Stimulated activated effector memory CD8-positive, alpha-beta T cell treated with anti-CD3 and anti-CD28 coated beads, Interleukin-12 subunit alpha, Interleukin-12 subunit beta, amount 100 ng/mL, for 72 hours (primary cell): Measurements from ENCODE around the gene LMO7.

Experiments used
- ATAC-seq: fragments of 150-1000 bp; cut with Tn5 transposase; 2 replicates; pipeline ENCODE4 v1.10.0; 2021
- DNase-seq, 2 donors: peaks; one replicate each; pipeline ENCODE4 v3.0.0; 2021 to 2022; ENCODE audit warnings: low spot score in 2 of 2
- H3K27ac Mint-ChIP-seq: one replicate; pipeline ENCODE4 v1.8.0; 2022; ENCODE audit warnings: mild to moderate bottlenecking, mixed read lengths
- H3K36me3 Mint-ChIP-seq: one replicate; pipeline ENCODE4 v1.8.0; 2022; ENCODE audit warnings: mild to moderate bottlenecking, mixed read lengths
- H3K4me1 Mint-ChIP-seq: one replicate; pipeline ENCODE4 v1.8.0; 2022; ENCODE audit warnings: mixed read lengths
- H3K4me3 Mint-ChIP-seq: one replicate; pipeline ENCODE4 v1.8.0; 2022; ENCODE audit warnings: mild to moderate bottlenecking, mixed read lengths
- H3K9me3 Mint-ChIP-seq: one replicate; pipeline ENCODE4 v1.8.0; 2022; ENCODE audit warnings: mixed read lengths

Gene LMO7

GRCh38 chr13:75635828-75636435 is at the start of gene LMO7:
Gene LMO7 (plus strand): TSS chr13:75636330. CDS start chr13:75636658, 328 bp downstream.
- DNase-seq: peak; percentile 35 to 71
- Mint-ChIP-seq H3K4me1 (peaks cover 13% of the 10 kb centered on the region), H3K9me3 (no peaks in the 10 kb centered on the region), H3K36me3 (no peaks in the 10 kb centered on the region), H3K4me3 (peak within 1 kb of the TSS; percentile 69), H3K27ac (peak within 1 kb of the TSS; percentile 48)
- peak; percentile 77 for ATAC-seq

GRCh38 chr13:75587679-75588078 is 48.5 kb upstream of the LMO7 start:
- Mint-ChIP-seq H3K36me3 (peaks cover 13% of the 10 kb centered on the region), H3K4me1 (no peaks in the 10 kb centered on the region), H3K4me3 (no peak overlapping the region), H3K9me3 (peaks cover 3% of the 10 kb centered on the region), H3K27ac (no peak overlapping the region)
- DNase-seq (no peak), ATAC-seq (no peak)

GRCh38 chr13:75596657-75597182 is 39.4 kb upstream of the LMO7 start:
- H3K27ac Mint-ChIP-seq: peak overlapping the region; percentile 17
- H3K36me3 Mint-ChIP-seq: peaks cover 28% of the 10 kb centered on the region

GRCh38 chr13:75600371-75600770 is 35.8 kb upstream of the LMO7 start:
- H3K9me3 Mint-ChIP-seq: no peaks in the 10 kb centered on the region
- H3K27ac Mint-ChIP-seq: no peak overlapping the region
- H3K4me1 Mint-ChIP-seq: no peaks in the 10 kb centered on the region
- ATAC-seq (no peak), DNase-seq (no peak)
- peaks cover 29% of the 10 kb centered on the region for H3K36me3 Mint-ChIP-seq
- no peak overlapping the region for H3K4me3 Mint-ChIP-seq

More at GRCh38 chr13:75596657-75597182, 39.4 kb upstream of the LMO7 start:
- H3K4me1 Mint-ChIP-seq: no peaks in the 10 kb centered on the region
- H3K4me3 Mint-ChIP-seq: no peak overlapping the region
- DNase-seq (no peak), ATAC-seq (no peak)
- no peaks in the 10 kb centered on the region for H3K9me3 Mint-ChIP-seq

GRCh38 chr13:75603038-75603437 is 33.1 kb upstream of the LMO7 start:
- ATAC-seq (no peak), DNase-seq (no peak)
- Mint-ChIP-seq H3K9me3 (no peaks in the 10 kb centered on the region), H3K36me3 (peaks cover 31% of the 10 kb centered on the region), H3K27ac (no peak overlapping the region), H3K4me3 (no peak overlapping the region), H3K4me1 (peaks cover 5% of the 10 kb centered on the region)

GRCh38 chr13:75607447-75607846 is 28.7 kb upstream of the LMO7 start:
- peaks cover 20% of the 10 kb centered on the region for H3K36me3 Mint-ChIP-seq
- no peak overlapping the region for H3K27ac Mint-ChIP-seq
- H3K4me1 Mint-ChIP-seq: peaks cover 5% of the 10 kb centered on the region
- no peak for DNase-seq
- H3K9me3 Mint-ChIP-seq: no peaks in the 10 kb centered on the region
- no peak for ATAC-seq
- no peak overlapping the region for H3K4me3 Mint-ChIP-seq

GRCh38 chr13:75610466-75610865 is 25.7 kb upstream of the LMO7 start:
- H3K27ac Mint-ChIP-seq: no peak overlapping the region
- H3K4me1 Mint-ChIP-seq: peaks cover 5% of the 10 kb centered on the region
- H3K4me3 Mint-ChIP-seq: no peak overlapping the region

GRCh38 chr13:75612354-75612753 is 23.8 kb upstream of the LMO7 start:
- Mint-ChIP-seq H3K4me1 (no peaks in the 10 kb centered on the region), H3K36me3 (no peaks in the 10 kb centered on the region), H3K9me3 (no peaks in the 10 kb centered on the region), H3K27ac (no peak overlapping the region), H3K4me3 (no peak overlapping the region)
- ATAC-seq (no peak), DNase-seq (no peak)

More at GRCh38 chr13:75610466-75610865, 25.7 kb upstream of the LMO7 start:
- Mint-ChIP-seq H3K36me3 (peaks cover 12% of the 10 kb centered on the region), H3K9me3 (no peaks in the 10 kb centered on the region)
- DNase-seq: no peak
- ATAC-seq: no peak

- Mint-ChIP-seq H3K27ac (no peak overlapping the region), H3K4me1 (no peaks in the 10 kb centered on the region), H3K9me3 (no peaks in the 10 kb centered on the region), H3K4me3 (no peak overlapping the region), H3K36me3 (no peaks in the 10 kb centered on the region)
- no peak for ATAC-seq
- no peak for DNase-seq
These were observed 18.9 kb upstream of the LMO7 start for GRCh38 chr13:75617230-75617629.

- H3K4me3 Mint-ChIP-seq: no peak overlapping the region
- no peak overlapping the region for H3K27ac Mint-ChIP-seq
These were observed 17.8 kb upstream of the LMO7 start for GRCh38 chr13:75618308-75618707.

GRCh38 chr13:75620020-75620419 is 16.1 kb upstream of the LMO7 start:
- H3K9me3 Mint-ChIP-seq: no peaks in the 10 kb centered on the region
- no peak for ATAC-seq
- no peaks in the 10 kb centered on the region for H3K36me3 Mint-ChIP-seq
- no peak overlapping the region for H3K4me3 Mint-ChIP-seq
- no peak for DNase-seq
- no peaks in the 10 kb centered on the region for H3K4me1 Mint-ChIP-seq
- H3K27ac Mint-ChIP-seq: no peak overlapping the region

More at GRCh38 chr13:75618308-75618707, 17.8 kb upstream of the LMO7 start:
- H3K9me3 Mint-ChIP-seq: no peaks in the 10 kb centered on the region
- no peaks in the 10 kb centered on the region for H3K36me3 Mint-ChIP-seq
- DNase-seq (no peak), ATAC-seq (no peak)
- H3K4me1 Mint-ChIP-seq: no peaks in the 10 kb centered on the region

GRCh38 chr13:75621147-75621546 is 15.0 kb upstream of the LMO7 start:
- ATAC-seq (no peak), DNase-seq (no peak)
- Mint-ChIP-seq H3K27ac (no peak overlapping the region), H3K4me3 (no peak overlapping the region), H3K36me3 (no peaks in the 10 kb centered on the region), H3K4me1 (no peaks in the 10 kb centered on the region), H3K9me3 (no peaks in the 10 kb centered on the region)

- ATAC-seq (no peak), DNase-seq (no peak)
- peaks cover 6% of the 10 kb centered on the region for H3K4me1 Mint-ChIP-seq
- no peak overlapping the region for H3K4me3 Mint-ChIP-seq
- H3K27ac Mint-ChIP-seq: no peak overlapping the region
- no peaks in the 10 kb centered on the region for H3K36me3 Mint-ChIP-seq
- no peaks in the 10 kb centered on the region for H3K9me3 Mint-ChIP-seq
These were observed 7.3 kb upstream of the LMO7 start for GRCh38 chr13:75628801-75629200.

- H3K9me3 Mint-ChIP-seq: no peaks in the 10 kb centered on the region
- H3K4me3 Mint-ChIP-seq: no peak overlapping the region
- no peaks in the 10 kb centered on the region for H3K36me3 Mint-ChIP-seq
- ATAC-seq (no peak), DNase-seq (no peak)
- H3K4me1 Mint-ChIP-seq: peaks cover 13% of the 10 kb centered on the region
- no peak overlapping the region for H3K27ac Mint-ChIP-seq
These were observed 2.8 kb upstream of the LMO7 start for GRCh38 chr13:75633285-75633684.

- H3K4me1 Mint-ChIP-seq: peaks cover 13% of the 10 kb centered on the region
- H3K36me3 Mint-ChIP-seq: no peaks in the 10 kb centered on the region
- DNase-seq: no peak
- ATAC-seq: no peak
- H3K27ac Mint-ChIP-seq: peak overlapping the region; percentile 48
- H3K9me3 Mint-ChIP-seq: no peaks in the 10 kb centered on the region
- H3K4me3 Mint-ChIP-seq: peak overlapping the region; percentile 69
These were observed 866 bp upstream of the LMO7 start for GRCh38 chr13:75635101-75635827.
